Heart left ventricle (tissue), 13 donors: Measurements from ENCODE around the gene KRTAP5-5.

ENCODE experiments used
- CTCF ChIP-seq, 12 donors: fragments of 200-600 bp; sonication (generic) in 4 of 12; IDR thresholded peaks; one replicate each; pipeline versions ENCODE4 v1.5.0 to v1.8.0; 2018 to 2022; ENCODE audit warnings: antibody characterized with exemption in 12 of 12, mild to moderate bottlenecking in 5 of 12
- POLR2A ChIP-seq, 2 donors: fragments of 450-650 bp; IDR thresholded peaks; one replicate each; pipeline ENCODE4 v1.6.1; 2017; ENCODE audit warnings: antibody characterized with exemption in 2 of 2, mild to moderate bottlenecking in 2 of 2, moderate library complexity in 2 of 2
- donor health status: ischemic (EF 13 %, LVEDD 7.1; RV severe dilation, severe dysfunction).
- donor health status: DM: no; HTN: yes; CAD: no.
- donor health status: DM: no; HTN: no; CAD: no.
- donor health status: ischemic (EF 25% LVEDD 6.9; RV normal size, moderate dysfunction).
- donor health status: ischemic (EF 25% LVEDD 5.7; RV mildly dilated, moderate dysfunction).
- donor health status: ischemic (EF 35%, LVEDD 5.7; RV mildly dilated, moderate dysfunction).
- donor health status: nonischemic (EF 11% LVEDD 7.7; RV severe dilation, severe dysfunction).
- donor health status: DM: yes; HTN: yes; CAD: no.
- donor health status: PGD.
- donor health status: ischemic (EF 29% LVEDD 5.4; RV normal size, mild dysfunction).
- donor health status: nonischemic (EF 23%, LVEDD 6.1; RV moderate dilation, normal function).

GRCh38 chr11:1623716-1624115, 5.9 kb upstream of the KRTAP5-5 start:
- no peak for TF ChIP-seq CTCF (IDR thresholded peaks at IDR 0.05)
- no peak for TF ChIP-seq POLR2A (IDR thresholded peaks at IDR 0.05)
